Measurements from ENCODE around the gene UFSP1.

UFSP1 gene

GRCh38 chr7:100900978-100901377, 11.5 kb upstream of the UFSP1 start:
- no peak for TF ChIP-seq ZC3H10 (CRISPR knock-in tag; IDR thresholded peaks at IDR 0.05)
- no peak for TF ChIP-seq ZNF8 (CRISPR knock-in tag; IDR thresholded peaks at IDR 0.05)
- no peak for TF ChIP-seq TSHZ2 (CRISPR knock-in tag; IDR thresholded peaks at IDR 0.05)
- no peak for TF ChIP-seq RARB (CRISPR knock-in tag; IDR thresholded peaks at IDR 0.05)
- no peak for TF ChIP-seq CREB5 (CRISPR knock-in tag; IDR thresholded peaks at IDR 0.05; ENCODE audit: low read depth)
- no peak for TF ChIP-seq PPARA (CRISPR knock-in tag; IDR thresholded peaks at IDR 0.05; ENCODE audit: borderline replicate concordance)
- TF ChIP-seq TOX (CRISPR knock-in tag; IDR thresholded peaks at IDR 0.05; ENCODE audit: borderline replicate concordance): no peak
- TF ChIP-seq ZFP3 (CRISPR knock-in tag; IDR thresholded peaks at IDR 0.05): no peak
- TF ChIP-seq BACH2 (CRISPR knock-in tag; IDR thresholded peaks at IDR 0.05; ENCODE audit: borderline replicate concordance): no peak
- no peak for TF ChIP-seq CSDC2 (CRISPR knock-in tag; IDR thresholded peaks at IDR 0.05)
- no peak for TF ChIP-seq ISL1 (CRISPR knock-in tag; IDR thresholded peaks at IDR 0.05)
- no peak for TF ChIP-seq ZFP30 (CRISPR knock-in tag; IDR thresholded peaks at IDR 0.05)
- TF ChIP-seq OSR1 (CRISPR knock-in tag; IDR thresholded peaks at IDR 0.05): no peak
- no peak for TF ChIP-seq POU6F1 (CRISPR knock-in tag; IDR thresholded peaks at IDR 0.05; ENCODE audit: borderline replicate concordance, low read depth)
- no peak for TF ChIP-seq GLIS3 (CRISPR knock-in tag; IDR thresholded peaks at IDR 0.05)
- TF ChIP-seq ZNF565 (CRISPR knock-in tag; conservative IDR thresholded peaks at IDR 0.05; ENCODE audit: low read depth): no peak
- no peak for TF ChIP-seq CSRNP3 (CRISPR knock-in tag; IDR thresholded peaks at IDR 0.05)
- TF ChIP-seq SNAI2 (CRISPR knock-in tag; IDR thresholded peaks at IDR 0.05): no peak
- no peak for ATAC-seq

GRCh38 chr7:100899432-100899831, 9.9 kb upstream of the UFSP1 start:
- ATAC-seq: no peak
- no peak for TF ChIP-seq ARNTL (CRISPR knock-in tag; IDR thresholded peaks at IDR 0.05; ENCODE audit: borderline replicate concordance, low read depth)
- TF ChIP-seq GLIS3 (CRISPR knock-in tag; IDR thresholded peaks at IDR 0.05): no peak
- TF ChIP-seq RARB (CRISPR knock-in tag; IDR thresholded peaks at IDR 0.05): no peak
- TF ChIP-seq PATZ1 (CRISPR knock-in tag; IDR thresholded peaks at IDR 0.05; ENCODE audit: borderline replicate concordance): no peak
- no peak for TF ChIP-seq ZFP30 (CRISPR knock-in tag; IDR thresholded peaks at IDR 0.05)
- no peak for TF ChIP-seq TOX (CRISPR knock-in tag; IDR thresholded peaks at IDR 0.05; ENCODE audit: borderline replicate concordance)
- TF ChIP-seq ZNF565 (CRISPR knock-in tag; conservative IDR thresholded peaks at IDR 0.05; ENCODE audit: low read depth): no peak

GRCh38 chr7:100897772-100898454, 8.4 kb upstream of the UFSP1 start:
- ATAC-seq: no peak
- TF ChIP-seq ARNTL (CRISPR knock-in tag; IDR thresholded peaks at IDR 0.05; ENCODE audit: borderline replicate concordance, low read depth) (no peak), ISL1 (CRISPR knock-in tag; IDR thresholded peaks at IDR 0.05) (no peak), CSDC2 (CRISPR knock-in tag; IDR thresholded peaks at IDR 0.05) (no peak), TCF4 (CRISPR knock-in tag; IDR thresholded peaks at IDR 0.05; ENCODE audit: borderline replicate concordance) (no peak), PATZ1 (CRISPR knock-in tag; IDR thresholded peaks at IDR 0.05; ENCODE audit: borderline replicate concordance) (no peak), TSHZ2 (CRISPR knock-in tag; IDR thresholded peaks at IDR 0.05) (no peak), GLIS3 (CRISPR knock-in tag; IDR thresholded peaks at IDR 0.05) (no peak), ZNF565 (CRISPR knock-in tag; conservative IDR thresholded peaks at IDR 0.05; ENCODE audit: low read depth) (no peak), SNAI2 (CRISPR knock-in tag; IDR thresholded peaks at IDR 0.05) (no peak), PPARA (CRISPR knock-in tag; IDR thresholded peaks at IDR 0.05; ENCODE audit: borderline replicate concordance) (no peak), ESRRG (CRISPR knock-in tag; IDR thresholded peaks at IDR 0.05) (no peak)

Data from SK-N-SH treated with all-trans-retinoic acid at 6 μM for 48 hours (cell line).